Prostate gland (tissue), 2 donors: ENCODE results near the gene PTPRD.

ENCODE experiments used
- CTCF ChIP-seq, 4 experiments: fragments of 200-600 bp in 2 of 4; fragments of 450-650 bp in 2 of 4; sonication (generic) in 2 of 4; IDR thresholded peaks; 1 replicate in 3 of 4; 2 replicates in 1 of 4; pipeline ENCODE4 v1.5.1; 2016 to 2019; ENCODE audit warnings: antibody characterized with exemption in 4 of 4, mild to moderate bottlenecking in 2 of 4, moderate library complexity in 2 of 4
- POLR2A ChIP-seq: fragments of 450-650 bp; IDR thresholded peaks from one replicate; pipeline ENCODE4 v1.6.1; 2016; ENCODE audit warnings: antibody characterized with exemption, mild to moderate bottlenecking
- POLR2AphosphoS5 ChIP-seq: sonication (generic); formaldehyde crosslinking; IDR thresholded peaks from one replicate; pipeline ENCODE4 v1.6.1; 2017; ENCODE audit warnings: antibody characterized with exemption

GRCh38 chr9:8564960-8565359, 2047.8 kb downstream of the PTPRD start:
- TF ChIP-seq CTCF (IDR thresholded peaks at IDR 0.05): no peak
- no peak for TF ChIP-seq POLR2A
- no peak for TF ChIP-seq POLR2AphosphoS5
